ENCODE data around the gene LCNL1. TPM values are rescaled to one million over a fixed set of nuclear protein-coding genes. Genes with fewer than 3 reads are reported as not detected.
"Not testable (repeated sequence)": the region's sequence is repeated elsewhere in the genome, so short reads cannot be mapped to it uniquely, and the experiment has no call there.

The LCNL1 gene
- total and polyA plus RNA-seq, 2 donors (not counting 1 experiment from before 2014, with no cell fraction given): not detected

DNA sequence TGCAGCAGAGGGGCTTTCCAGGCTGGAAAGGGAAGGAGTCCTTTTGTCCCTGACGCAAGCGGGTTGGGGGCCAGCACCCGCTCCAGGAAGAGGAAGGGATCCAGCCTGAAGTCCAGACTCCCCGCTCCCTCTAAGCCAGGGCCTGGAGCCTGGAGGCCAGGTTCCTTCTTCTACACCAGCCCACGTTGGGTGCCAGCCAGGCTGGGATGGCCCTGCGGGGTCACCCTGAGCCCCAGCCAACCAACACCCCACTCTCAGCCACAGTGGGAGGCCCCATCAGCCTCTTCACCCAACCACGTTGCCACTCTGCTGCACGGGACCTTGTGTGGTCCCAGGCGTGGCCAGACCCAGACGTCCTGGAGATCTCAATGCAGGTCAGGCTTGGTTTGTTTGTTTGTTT is 50.1 kb downstream of the LCNL1 start:
- DNase-seq (peak; percentile 62), ATAC-seq (ENCODE audit: low read depth) (peak; percentile 15)
- Mint-ChIP-seq H3K27ac (peak overlapping the region; percentile 95), H3K9me3 (ENCODE audit: insufficient read depth) (no peaks in the 10 kb centered on the region), H3K4me3 (peak overlapping the region; percentile 89), H3K4me1 (peaks cover 60% of the 10 kb centered on the region), H3K27me3 (no peaks in the 10 kb centered on the region)
- Histone ChIP-seq H3K9me3 (ENCODE audit: control extremely low read depth in 1 of 3, control insufficient read depth in 2 of 3, insufficient read depth in 1 of 3, low read length in 2 of 3) (peaks cover 0 to 11% (median 0%) of the 10 kb centered on the region in 3 donors), H3K27me3 (replicated peaks in 1 of 4; ENCODE audit: control extremely low read depth in 1 of 4, control insufficient read depth in 3 of 4, insufficient read depth in 4 of 4, low read length in 3 of 4) (peaks cover 0 to 6% (median 0%) of the 10 kb centered on the region in 4 experiments), H2AFZ (ENCODE audit: insufficient read depth, low read depth, low read length, poor library complexity, severe bottlenecking) (peak overlapping the region; percentile 9), H4K20me1 (ENCODE audit: control insufficient read depth, insufficient read depth, low read length, poor library complexity, severe bottlenecking) (peaks cover 7% of the 10 kb centered on the region), H3K4me1 (ENCODE audit: control insufficient read depth in 2 of 2, insufficient read depth in 2 of 2, low read length in 2 of 2) (peaks cover 64 to 71% of the 10 kb centered on the region in 2 donors), H3K4me3 (ENCODE audit: control extremely low read depth in 1 of 5, extremely low read depth in 1 of 5, insufficient read depth in 1 of 5, low read depth in 2 of 5, low read length in 4 of 5) (peak overlapping the region; percentile 13 to 77 (median 64)), H3K36me3 (replicated peaks in 1 of 2; ENCODE audit: control extremely low read depth in 1 of 2, control insufficient read depth in 1 of 2, extremely low read depth in 1 of 2, insufficient read depth in 2 of 2, low read length in 1 of 2) (no peaks in the 10 kb centered on the region), H3K27ac (ENCODE audit: low read length in 2 of 2) (peak overlapping the region; percentile 46 to 55), H3K4me2 (replicated peaks; ENCODE audit: low read depth, low read length, poor library complexity, severe bottlenecking) (peak overlapping the region; percentile 100), H3K9ac (ENCODE audit: low read length) (peak overlapping the region; percentile 70), H3K79me2 (ENCODE audit: control insufficient read depth, insufficient read depth, low read length) (peaks cover 12% of the 10 kb centered on the region)
- ChIA-PET CTCF (interaction anchor here (0.9 to 4.4 kb wide), 10 partner anchors 14 to 272 kb away, joined by 3 to 49 read pairs (median 5); partner anchors contain the start of genes AJM1, NPDC1 and TMEM141), POLR2A (interaction anchor here (1.4 to 1.6 kb wide), 3 partner anchors 11 to 40 kb away, joined by 3 to 9 read pairs (median 3); partner anchors contain the start of gene PAXX)
- TF ChIP-seq, protein P1, sequence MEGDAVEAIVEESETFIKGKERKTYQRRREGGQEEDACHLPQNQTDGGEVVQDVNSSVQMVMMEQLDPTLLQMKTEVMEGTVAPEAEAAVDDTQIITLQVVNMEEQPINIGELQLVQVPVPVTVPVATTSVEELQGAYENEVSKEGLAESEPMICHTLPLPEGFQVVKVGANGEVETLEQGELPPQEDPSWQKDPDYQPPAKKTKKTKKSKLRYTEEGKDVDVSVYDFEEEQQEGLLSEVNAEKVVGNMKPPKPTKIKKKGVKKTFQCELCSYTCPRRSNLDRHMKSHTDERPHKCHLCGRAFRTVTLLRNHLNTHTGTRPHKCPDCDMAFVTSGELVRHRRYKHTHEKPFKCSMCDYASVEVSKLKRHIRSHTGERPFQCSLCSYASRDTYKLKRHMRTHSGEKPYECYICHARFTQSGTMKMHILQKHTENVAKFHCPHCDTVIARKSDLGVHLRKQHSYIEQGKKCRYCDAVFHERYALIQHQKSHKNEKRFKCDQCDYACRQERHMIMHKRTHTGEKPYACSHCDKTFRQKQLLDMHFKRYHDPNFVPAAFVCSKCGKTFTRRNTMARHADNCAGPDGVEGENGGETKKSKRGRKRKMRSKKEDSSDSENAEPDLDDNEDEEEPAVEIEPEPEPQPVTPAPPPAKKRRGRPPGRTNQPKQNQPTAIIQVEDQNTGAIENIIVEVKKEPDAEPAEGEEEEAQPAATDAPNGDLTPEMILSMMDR (IDR thresholded peaks at IDR 0.05): no peak
- TF ChIP-seq EZH2 (IDR thresholded peaks at IDR 0.05; ENCODE audit: borderline replicate concordance, insufficient read depth, low read depth, low read length, poor library complexity, severe bottlenecking): no peak
- intact Hi-C loops (cut with micrococcal nuclease): loop anchor here (2.0 to 5.0 kb wide), 2 partner anchors 39 to 184 kb away; partner anchors contain the start of genes PHPT1 and SAPCD2
- 41% methylated on average over 8 of the region's 10 CpGs for WGBS (ENCODE audit: insufficient coverage)

DNA sequence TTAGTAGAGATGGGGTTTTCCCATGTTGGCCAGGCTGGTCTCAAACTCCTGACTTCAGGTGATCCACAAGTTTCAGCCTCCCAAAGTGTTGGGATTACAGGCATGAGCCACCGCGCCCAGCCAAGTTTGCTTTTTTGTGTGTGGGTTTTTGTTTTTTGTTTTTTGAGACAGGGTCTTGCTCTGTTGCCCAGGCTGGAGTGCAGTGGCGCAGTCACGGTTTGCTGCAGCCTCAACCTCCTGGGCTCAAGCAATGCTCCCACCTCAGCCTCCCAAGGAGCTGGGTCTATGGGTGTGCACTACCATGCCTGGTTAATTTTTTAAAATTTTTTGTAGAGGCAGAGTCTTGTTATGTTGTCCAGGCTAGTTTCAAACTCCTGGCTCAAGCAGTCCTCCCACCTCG is 50.7 kb downstream of the LCNL1 start:
- Histone ChIP-seq H3K79me2 (ENCODE audit: control insufficient read depth, insufficient read depth, low read length) (peaks cover 12% of the 10 kb centered on the region), H3K9me3 (ENCODE audit: control extremely low read depth in 1 of 3, control insufficient read depth in 2 of 3, insufficient read depth in 1 of 3, low read length in 2 of 3) (peaks cover 0 to 11% (median 0%) of the 10 kb centered on the region in 3 donors), H3K9ac (ENCODE audit: low read length) (peak overlapping the region; percentile 70), H3K4me1 (ENCODE audit: control insufficient read depth in 2 of 2, insufficient read depth in 2 of 2, low read length in 2 of 2) (peaks cover 64 to 70% of the 10 kb centered on the region in 2 donors), H3K4me3 (ENCODE audit: control extremely low read depth in 1 of 5, extremely low read depth in 1 of 5, insufficient read depth in 1 of 5, low read depth in 2 of 5, low read length in 4 of 5) (peak overlapping the region in 4 of 5 experiments; percentile 25 to 77 (median 54)), H3K4me2 (replicated peaks; ENCODE audit: low read depth, low read length, poor library complexity, severe bottlenecking) (peak overlapping the region; percentile 100)
- Mint-ChIP-seq H3K27ac (peak overlapping the region; percentile 95), H3K4me3 (peak overlapping the region; percentile 89), H3K4me1 (peaks cover 60% of the 10 kb centered on the region)
- not testable (repeated sequence) for H3K27me3 Mint-ChIP-seq; ATAC-seq (ENCODE audit: low read depth); DNase-seq; H3K27ac ChIP-seq (ENCODE audit: low read length in 2 of 2); H3K27me3 ChIP-seq (replicated peaks in 1 of 4; ENCODE audit: control extremely low read depth in 1 of 4, control insufficient read depth in 3 of 4, insufficient read depth in 4 of 4, low read length in 3 of 4); H3K9me3 Mint-ChIP-seq (ENCODE audit: insufficient read depth); H3K36me3 ChIP-seq (replicated peaks in 1 of 2; ENCODE audit: control extremely low read depth in 1 of 2, control insufficient read depth in 1 of 2, extremely low read depth in 1 of 2, insufficient read depth in 2 of 2, low read length in 1 of 2); H2AFZ ChIP-seq (ENCODE audit: insufficient read depth, low read depth, low read length, poor library complexity, severe bottlenecking); H4K20me1 ChIP-seq (ENCODE audit: control insufficient read depth, insufficient read depth, low read length, poor library complexity, severe bottlenecking)
- CTCF ChIA-PET: interaction anchor here (0.6 to 3.9 kb wide), 6 partner anchors 30 to 244 kb away, joined by 3 to 106 read pairs (median 14); partner anchors contain the start of genes AJM1 and TMEM141
- POLR2A ChIA-PET: interaction anchor here (1.1 to 1.4 kb wide), 2 partner anchors 13 to 45 kb away, joined by 3 read pairs; no protein-coding TSS in a partner anchor
- 39% methylated on average over 3 of the region's 5 CpGs for WGBS (ENCODE audit: insufficient coverage)
- intact Hi-C loops (cut with micrococcal nuclease): loop anchor here (2.0 to 5.0 kb wide), 2 partner anchors 39 to 185 kb away; partner anchors contain the start of genes PHPT1 and SAPCD2
